ENCODE data around the gene ASIC2. TPM values are rescaled to one million over a fixed set of nuclear protein-coding genes. Genes with fewer than 3 reads are reported as not detected.

The ASIC2 gene
- total RNA-seq, 1 experiment from 2014 or later = not detected

DNA sequence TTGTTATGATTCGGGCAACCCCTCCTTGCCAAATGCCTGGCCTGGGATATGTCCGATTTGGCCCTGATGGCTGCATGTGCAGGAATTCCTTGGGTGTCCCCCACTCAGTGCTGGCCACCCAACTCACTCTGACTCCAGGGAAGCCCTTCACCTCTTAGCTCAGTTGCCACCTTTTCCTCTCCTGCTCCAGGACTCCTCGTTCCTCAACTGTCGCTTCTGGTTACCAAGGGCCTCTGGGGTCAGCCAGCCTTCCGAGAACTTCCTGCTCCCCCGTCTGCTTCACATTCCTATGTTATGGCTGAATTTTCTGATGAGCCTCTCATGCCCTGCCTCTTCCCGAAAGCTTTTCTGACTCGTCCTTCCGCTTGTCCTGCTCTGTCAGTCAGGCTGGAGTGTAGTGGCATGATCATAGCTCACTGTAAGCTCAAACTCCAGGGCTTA, 237.9 kb downstream of the ASIC2 start:
- H3K36me3 ChIP-seq (ENCODE audit: control insufficient read depth, insufficient read depth, low read length) = no peaks in the 10 kb centered on the region
- H3K4me1 ChIP-seq = no peaks in the 10 kb centered on the region
- DNase-seq = no peak
- CTCF ChIA-PET = no interaction called here
- no peaks in the 10 kb centered on the region for H3K9me3 ChIP-seq
- Mint-ChIP-seq H3K27me3 (ENCODE audit: insufficient read depth, unreplicated experiment) (peaks cover 32% of the 10 kb centered on the region), H3K9me3 (ENCODE audit: unreplicated experiment) (no peaks in the 10 kb centered on the region), H3K27ac (ENCODE audit: unreplicated experiment) (no peak overlapping the region), H3K36me3 (ENCODE audit: insufficient read depth, unreplicated experiment) (no peaks in the 10 kb centered on the region), H3K4me3 (ENCODE audit: unreplicated experiment) (no peak overlapping the region), H3K4me1 (ENCODE audit: low read depth, unreplicated experiment) (no peaks in the 10 kb centered on the region)
- POLR2A ChIA-PET = no interaction called here
- no peak overlapping the region for H3K4me3 ChIP-seq (ENCODE audit: low read depth, low read length)
- no peaks in the 10 kb centered on the region for H3K27me3 ChIP-seq (replicated peaks; ENCODE audit: control insufficient read depth, insufficient read depth, low read length)
- TF ChIP-seq, protein P1, sequence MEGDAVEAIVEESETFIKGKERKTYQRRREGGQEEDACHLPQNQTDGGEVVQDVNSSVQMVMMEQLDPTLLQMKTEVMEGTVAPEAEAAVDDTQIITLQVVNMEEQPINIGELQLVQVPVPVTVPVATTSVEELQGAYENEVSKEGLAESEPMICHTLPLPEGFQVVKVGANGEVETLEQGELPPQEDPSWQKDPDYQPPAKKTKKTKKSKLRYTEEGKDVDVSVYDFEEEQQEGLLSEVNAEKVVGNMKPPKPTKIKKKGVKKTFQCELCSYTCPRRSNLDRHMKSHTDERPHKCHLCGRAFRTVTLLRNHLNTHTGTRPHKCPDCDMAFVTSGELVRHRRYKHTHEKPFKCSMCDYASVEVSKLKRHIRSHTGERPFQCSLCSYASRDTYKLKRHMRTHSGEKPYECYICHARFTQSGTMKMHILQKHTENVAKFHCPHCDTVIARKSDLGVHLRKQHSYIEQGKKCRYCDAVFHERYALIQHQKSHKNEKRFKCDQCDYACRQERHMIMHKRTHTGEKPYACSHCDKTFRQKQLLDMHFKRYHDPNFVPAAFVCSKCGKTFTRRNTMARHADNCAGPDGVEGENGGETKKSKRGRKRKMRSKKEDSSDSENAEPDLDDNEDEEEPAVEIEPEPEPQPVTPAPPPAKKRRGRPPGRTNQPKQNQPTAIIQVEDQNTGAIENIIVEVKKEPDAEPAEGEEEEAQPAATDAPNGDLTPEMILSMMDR (IDR thresholded peaks at IDR 0.05; ENCODE audit: insufficient read depth in 1 of 2, low read depth in 1 of 2, low read length in 1 of 2, severe bottlenecking in 1 of 2, unreplicated experiment in 1 of 2) = no peak
- intact Hi-C loops (cut with micrococcal nuclease; ENCODE audit: unreplicated experiment) = no loop called here
- BruUV-seq (replicated peaks) = no TSS peak

DNA sequence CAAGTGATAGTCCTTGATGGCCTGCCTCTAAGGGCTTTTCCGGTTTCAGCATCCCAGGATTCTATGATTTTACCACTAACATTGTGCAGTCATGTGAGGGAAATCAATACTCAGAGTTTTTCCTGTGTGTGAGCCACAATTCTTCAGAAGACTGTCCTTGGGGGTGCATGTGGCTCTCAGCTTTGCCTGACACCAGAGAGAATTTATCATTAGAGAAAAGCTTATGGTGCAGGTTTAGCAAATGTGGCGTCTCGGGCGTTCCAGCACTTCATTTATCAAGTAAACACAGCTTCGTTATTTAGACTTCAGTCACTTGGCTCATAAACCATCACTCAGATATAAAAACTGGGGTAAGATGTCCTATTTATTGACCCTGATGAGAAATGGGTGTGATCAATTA, 238.7 kb downstream of the ASIC2 start:
- BruUV-seq (replicated peaks) = no TSS peak
- H3K4me1 Mint-ChIP-seq (ENCODE audit: low read depth, unreplicated experiment) = no peaks in the 10 kb centered on the region
- no peak overlapping the region for H3K4me3 Mint-ChIP-seq (ENCODE audit: unreplicated experiment)
- TF ChIP-seq, protein P1 (IDR thresholded peaks at IDR 0.05; ENCODE audit: insufficient read depth in 1 of 2, low read depth in 1 of 2, low read length in 1 of 2, severe bottlenecking in 1 of 2, unreplicated experiment in 1 of 2) = no peak
- H3K27ac Mint-ChIP-seq (ENCODE audit: unreplicated experiment) = no peak overlapping the region
- no peaks in the 10 kb centered on the region for H3K9me3 Mint-ChIP-seq (ENCODE audit: unreplicated experiment)
- ChIA-PET POLR2A (no interaction called here), CTCF (no interaction called here)
- Histone ChIP-seq H3K36me3 (ENCODE audit: control insufficient read depth, insufficient read depth, low read length) (no peaks in the 10 kb centered on the region), H3K9me3 (no peaks in the 10 kb centered on the region), H3K4me1 (no peaks in the 10 kb centered on the region), H3K4me3 (ENCODE audit: low read depth, low read length) (no peak overlapping the region), H3K27me3 (replicated peaks; ENCODE audit: control insufficient read depth, insufficient read depth, low read length) (no peaks in the 10 kb centered on the region)
- DNase-seq = no peak
- intact Hi-C loops (cut with micrococcal nuclease; ENCODE audit: unreplicated experiment) = no loop called here
- peaks cover 32% of the 10 kb centered on the region for H3K27me3 Mint-ChIP-seq (ENCODE audit: insufficient read depth, unreplicated experiment)
- no peaks in the 10 kb centered on the region for H3K36me3 Mint-ChIP-seq (ENCODE audit: insufficient read depth, unreplicated experiment)

DNA sequence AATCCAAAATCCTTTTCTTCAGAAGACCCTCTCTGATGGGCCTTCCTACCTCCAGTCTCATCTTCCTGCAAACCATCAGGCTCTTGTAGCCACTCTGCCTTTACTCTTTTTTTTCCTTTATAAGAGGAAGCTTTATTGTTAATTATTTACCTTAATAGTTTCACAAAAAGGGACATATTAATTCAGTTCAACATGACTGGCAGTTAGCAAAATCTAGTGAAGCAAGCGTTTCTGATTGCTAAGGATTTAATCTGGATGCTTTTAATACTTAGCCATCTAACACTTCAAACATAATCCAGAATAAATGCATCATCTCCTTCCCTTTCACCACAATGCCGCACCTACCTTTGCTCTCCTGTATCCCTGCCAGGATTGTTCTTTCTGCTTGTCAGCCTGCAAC, 239.4 kb downstream of the ASIC2 start:
- CTCF ChIA-PET = no interaction called here
- intact Hi-C loops (cut with micrococcal nuclease; ENCODE audit: unreplicated experiment) = no loop called here
- Mint-ChIP-seq H3K4me3 (ENCODE audit: unreplicated experiment) (no peak overlapping the region), H3K36me3 (ENCODE audit: insufficient read depth, unreplicated experiment) (no peaks in the 10 kb centered on the region), H3K27ac (ENCODE audit: unreplicated experiment) (no peak overlapping the region), H3K27me3 (ENCODE audit: insufficient read depth, unreplicated experiment) (peaks cover 32% of the 10 kb centered on the region), H3K4me1 (ENCODE audit: low read depth, unreplicated experiment) (no peaks in the 10 kb centered on the region), H3K9me3 (ENCODE audit: unreplicated experiment) (no peaks in the 10 kb centered on the region)
- Histone ChIP-seq H3K4me1 (no peaks in the 10 kb centered on the region), H3K36me3 (ENCODE audit: control insufficient read depth, insufficient read depth, low read length) (no peaks in the 10 kb centered on the region), H3K9me3 (no peaks in the 10 kb centered on the region), H3K4me3 (ENCODE audit: low read depth, low read length) (no peak overlapping the region), H3K27me3 (replicated peaks; ENCODE audit: control insufficient read depth, insufficient read depth, low read length) (no peaks in the 10 kb centered on the region)
- POLR2A ChIA-PET = no interaction called here
- TF ChIP-seq, protein P1 (IDR thresholded peaks at IDR 0.05; ENCODE audit: insufficient read depth in 1 of 2, low read depth in 1 of 2, low read length in 1 of 2, severe bottlenecking in 1 of 2, unreplicated experiment in 1 of 2) = no peak
- no TSS peak for BruUV-seq (replicated peaks)
- DNase-seq = no peak

All from Caco-2 (cell line).